ENCODE measurements around the gene FGFR3.
A peak's percentile ranks its signal among the peaks of the same experiment; 100 is the strongest.

- TF ChIP-seq CTCF (IDR thresholded peaks at IDR 0.05; ENCODE audit: low read depth, low read length), result peak; percentile 12; the same call in 1 of the 2 replicates
- TF ChIP-seq EZH2phosphoT487 (IDR thresholded peaks at IDR 0.05; ENCODE audit: low read depth), result no peak
Measured at GRCh38 chr4:1856071-1856942, 63.2 kb downstream of the FGFR3 start, which contains the start of gene LETM1.
